Vagina (tissue), 2 donors: ENCODE data around the gene YPEL3.

Experiments used
- POLR2A ChIP-seq, 2 donors: fragments of 450-650 bp; IDR thresholded peaks; one replicate each; pipeline ENCODE4 v1.6.1; 2017; ENCODE audit warnings: antibody characterized with exemption in 2 of 2, mild to moderate bottlenecking in 2 of 2, moderate library complexity in 2 of 2
- POLR2AphosphoS5 ChIP-seq, 2 donors: sonication (generic); formaldehyde crosslinking; IDR thresholded peaks; one replicate each; pipeline ENCODE4 v1.9.0; 2017; ENCODE audit warnings: antibody characterized with exemption in 2 of 2, mild to moderate bottlenecking in 2 of 2, low read depth in 1 of 2; ENCODE audit not compliant: insufficient read depth in 1 of 2
- TF ChIP-seq, protein P1 (sequence below), 3 experiments: fragments of 450-650 bp in 2 of 3; fragments of 200-600 bp in 1 of 3; sonication (generic) in 1 of 3; IDR thresholded peaks; one replicate each; pipeline ENCODE4 v1.5.1; 2017 to 2019; ENCODE audit warnings: antibody characterized with exemption in 3 of 3, mild to moderate bottlenecking in 2 of 3, moderate library complexity in 2 of 3

DNA sequence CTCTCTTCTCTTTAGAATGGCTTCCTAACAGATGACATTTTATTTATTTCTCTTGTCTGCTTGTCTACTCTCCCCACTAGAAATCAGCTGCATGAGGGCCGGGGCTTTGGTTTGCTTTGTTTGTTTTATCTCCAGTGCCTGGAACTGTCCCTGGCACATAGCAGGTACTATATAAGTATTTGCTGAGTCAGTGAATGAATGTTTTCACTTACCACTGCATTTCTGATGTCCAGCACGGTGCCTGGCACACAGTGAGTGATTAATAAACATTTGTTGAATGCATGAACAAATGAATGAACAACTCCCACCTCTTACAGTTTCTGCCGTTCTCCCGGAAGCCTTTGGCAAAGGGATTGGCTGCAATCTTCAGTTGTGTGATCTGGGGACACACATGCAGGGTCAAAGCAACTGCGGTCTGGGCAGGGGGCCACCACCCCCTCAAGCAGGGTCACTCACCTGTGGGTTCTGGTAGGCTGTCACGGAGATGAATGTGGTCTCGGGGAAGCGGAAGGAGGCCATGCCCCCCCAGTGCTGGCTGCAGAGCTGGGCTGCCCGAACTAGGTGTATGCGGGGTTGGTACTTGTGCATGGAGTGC, 7.7 kb downstream of the YPEL3 start:
- TF ChIP-seq, protein P1, sequence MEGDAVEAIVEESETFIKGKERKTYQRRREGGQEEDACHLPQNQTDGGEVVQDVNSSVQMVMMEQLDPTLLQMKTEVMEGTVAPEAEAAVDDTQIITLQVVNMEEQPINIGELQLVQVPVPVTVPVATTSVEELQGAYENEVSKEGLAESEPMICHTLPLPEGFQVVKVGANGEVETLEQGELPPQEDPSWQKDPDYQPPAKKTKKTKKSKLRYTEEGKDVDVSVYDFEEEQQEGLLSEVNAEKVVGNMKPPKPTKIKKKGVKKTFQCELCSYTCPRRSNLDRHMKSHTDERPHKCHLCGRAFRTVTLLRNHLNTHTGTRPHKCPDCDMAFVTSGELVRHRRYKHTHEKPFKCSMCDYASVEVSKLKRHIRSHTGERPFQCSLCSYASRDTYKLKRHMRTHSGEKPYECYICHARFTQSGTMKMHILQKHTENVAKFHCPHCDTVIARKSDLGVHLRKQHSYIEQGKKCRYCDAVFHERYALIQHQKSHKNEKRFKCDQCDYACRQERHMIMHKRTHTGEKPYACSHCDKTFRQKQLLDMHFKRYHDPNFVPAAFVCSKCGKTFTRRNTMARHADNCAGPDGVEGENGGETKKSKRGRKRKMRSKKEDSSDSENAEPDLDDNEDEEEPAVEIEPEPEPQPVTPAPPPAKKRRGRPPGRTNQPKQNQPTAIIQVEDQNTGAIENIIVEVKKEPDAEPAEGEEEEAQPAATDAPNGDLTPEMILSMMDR (IDR thresholded peaks at IDR 0.05), result no peak
- no peak for TF ChIP-seq POLR2A (IDR thresholded peaks at IDR 0.05)
- TF ChIP-seq POLR2AphosphoS5 (IDR thresholded peaks at IDR 0.05; ENCODE audit: insufficient read depth in 1 of 2, low read depth in 1 of 2), result no peak
